Fibroblast of mammary gland (primary cell): ENCODE results near the gene MBP.

ENCODE experiments used
- DNase-seq: peaks from one replicate; pipeline ENCODE4 v3.0.0-alpha.2; 2010; ENCODE audit warnings: low read depth
- H3K4me3 ChIP-seq: 2 replicates; pipeline ENCODE4 v1.5.1; 2011; ENCODE audit warnings: low read depth, mild to moderate bottlenecking, low read length, moderate library complexity; ENCODE audit not compliant: control insufficient read depth
- CTCF ChIP-seq: conservative IDR thresholded peaks from 2 replicates; pipeline ENCODE4 v1.5.1; 2011; ENCODE audit warnings: low read depth, low read length, inconsistent platforms; ENCODE audit not compliant: control insufficient read depth, insufficient read depth

The MBP gene

GRCh38 chr18:77106331-77106730, 26.3 kb downstream of the MBP start:
- DNase-seq, result no peak
- no peak for TF ChIP-seq CTCF

GRCh38 chr18:77105680-77106079, 26.9 kb downstream of the MBP start:
- H3K4me3 ChIP-seq, result no peak overlapping the region

More at GRCh38 chr18:77106331-77106730, 26.3 kb downstream of the MBP start:
- H3K4me3 ChIP-seq, result no peak overlapping the region

GRCh38 chr18:77105028-77105427, 27.6 kb downstream of the MBP start:
- H3K4me3 ChIP-seq, result no peak overlapping the region
- no peak for TF ChIP-seq CTCF
- DNase-seq, result peak; percentile 62

More at GRCh38 chr18:77105680-77106079, 26.9 kb downstream of the MBP start:
- DNase-seq, result no peak
- TF ChIP-seq CTCF, result no peak

- TF ChIP-seq CTCF, result no peak
- peak; percentile 55 for DNase-seq
- no peak overlapping the region for H3K4me3 ChIP-seq
Measured at GRCh38 chr18:77103991-77104531, 28.5 kb downstream of the MBP start.

GRCh38 chr18:77103187-77103850, 29.3 kb downstream of the MBP start:
- DNase-seq, result peak; percentile 61
- TF ChIP-seq CTCF, result no peak
- no peak overlapping the region for H3K4me3 ChIP-seq

- peak overlapping the region; percentile 8 for H3K4me3 ChIP-seq
- DNase-seq, result peak; percentile 95
- no peak for TF ChIP-seq CTCF
Measured at GRCh38 chr18:77102259-77103040, 30.1 kb downstream of the MBP start.
